Fibroblast of the conjunctiva (primary cell): ENCODE results near the gene RSPH6A.
A peak's percentile ranks its signal among the peaks of the same experiment; 100 is the strongest.
"Not testable (repeated sequence)": the region's sequence is repeated elsewhere in the genome, so short reads cannot be mapped to it uniquely, and the experiment has no call there.

Source experiments
- DNase-seq: peaks from one replicate; pipeline ENCODE4 v3.0.0-alpha.2; 2010; ENCODE audit warnings: low read depth

The RSPH6A gene

DNA sequence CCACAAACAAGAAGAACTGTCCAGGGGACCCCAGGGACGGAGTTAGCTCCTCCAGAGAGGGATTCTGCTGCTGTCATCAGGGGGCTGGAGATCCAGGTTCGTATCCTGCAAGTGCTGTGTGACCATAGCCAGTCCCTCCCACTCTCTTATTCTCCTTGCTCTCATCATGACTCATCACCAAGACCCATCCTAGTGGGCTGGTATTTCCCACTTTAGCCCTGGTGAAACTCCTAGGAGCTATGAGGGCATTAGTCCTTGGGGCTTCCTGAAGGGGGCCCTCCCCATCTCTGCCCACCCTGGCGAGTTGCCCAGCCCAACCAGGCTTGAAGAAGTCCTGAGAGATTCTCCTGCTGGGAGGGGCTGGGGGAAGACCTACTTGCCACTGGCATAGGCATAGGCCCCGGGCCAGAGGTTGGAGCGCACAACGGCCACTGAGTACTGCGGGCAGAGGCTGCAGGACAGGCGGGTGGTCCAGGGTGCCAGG, 15.0 kb downstream of the RSPH6A start:
- DNase-seq, result no peak

- DNase-seq, result not testable (repeated sequence)
Observed at GRCh38 chr19:45799541-45799940, 15.6 kb downstream of the RSPH6A start.

GRCh38 chr19:45798995-45799517, 16.1 kb downstream of the RSPH6A start:
- DNase-seq, result peak; percentile 39

DNA sequence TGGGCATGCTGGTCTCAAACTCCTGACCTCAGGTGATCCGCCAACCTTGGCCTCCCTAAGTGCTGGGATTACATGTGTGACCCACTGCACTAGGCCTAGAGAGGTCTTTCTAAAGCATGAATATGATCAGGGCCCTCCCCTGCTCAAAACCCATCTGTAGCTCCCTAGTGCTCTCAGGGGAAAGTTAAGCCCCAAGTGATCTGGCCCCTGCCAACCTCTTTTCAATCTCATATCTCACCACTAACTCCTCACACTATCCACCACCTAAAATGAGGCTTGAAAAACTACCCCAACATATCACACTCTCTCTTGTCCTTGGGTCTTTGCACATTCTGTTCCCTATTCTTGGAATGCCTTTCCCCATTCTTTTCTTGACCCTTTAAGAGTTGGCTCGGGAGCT, 20.5 kb downstream of the RSPH6A start:
- DNase-seq, result no peak

DNA sequence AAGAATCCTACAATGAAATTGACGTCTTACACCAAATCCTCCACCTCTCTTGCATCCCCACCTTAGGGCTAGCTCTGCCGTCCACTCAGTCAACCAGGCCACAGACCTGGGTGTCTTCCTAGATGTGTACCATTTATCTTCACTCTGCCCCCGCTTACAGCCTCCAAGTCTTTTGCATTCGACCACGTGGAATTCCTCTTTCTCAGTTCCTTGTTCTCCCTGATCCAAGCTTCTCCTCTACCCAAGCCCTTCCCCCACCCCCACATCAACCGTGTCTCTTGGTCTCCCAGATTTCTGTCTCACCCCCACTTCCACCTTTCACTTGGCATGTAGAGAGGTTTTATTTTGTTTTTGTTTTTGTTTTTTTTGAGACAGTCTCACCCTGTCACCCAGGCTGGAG, 21.2 kb downstream of the RSPH6A start:
- no peak for DNase-seq

GRCh38 chr19:45793178-45793564, 21.9 kb downstream of the RSPH6A start:
- no peak for DNase-seq

- DNase-seq, result peak; percentile 99
Observed at GRCh38 chr19:45792470-45793177, 22.5 kb downstream of the RSPH6A start, which contains the start of gene DMWD. DMWD (minus strand) TSS chr19:45792845; CDS start chr19:45792756, 89 bp downstream.

GRCh38 chr19:45791744-45792469, 23.2 kb downstream of the RSPH6A start:
- no peak for DNase-seq

DNA sequence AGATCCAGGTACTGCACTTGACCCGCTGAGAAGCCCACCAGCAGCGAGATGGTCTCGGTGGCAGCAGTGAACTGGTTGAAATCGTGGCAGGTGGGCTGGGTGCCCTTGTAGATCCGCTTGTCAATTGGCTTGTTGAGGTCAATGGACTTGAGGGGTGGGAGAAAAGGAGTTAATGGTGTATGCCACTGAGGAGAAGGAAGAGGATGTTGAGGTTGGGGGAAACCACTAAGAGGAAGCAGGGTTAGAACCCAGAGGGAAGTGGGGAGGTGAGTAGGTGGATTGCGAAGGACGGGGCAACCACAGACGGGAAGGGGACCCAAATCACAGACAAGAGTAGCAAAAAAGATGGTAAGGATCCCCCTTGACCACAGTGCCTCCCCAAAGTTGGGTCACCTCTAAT, 24.2 kb downstream of the RSPH6A start:
- no peak for DNase-seq

- DNase-seq, result no peak
Observed at GRCh38 chr19:45789035-45789786, 25.9 kb downstream of the RSPH6A start.

- no peak for DNase-seq
Observed at GRCh38 chr19:45786533-45786894, 28.6 kb downstream of the RSPH6A start.

DNA sequence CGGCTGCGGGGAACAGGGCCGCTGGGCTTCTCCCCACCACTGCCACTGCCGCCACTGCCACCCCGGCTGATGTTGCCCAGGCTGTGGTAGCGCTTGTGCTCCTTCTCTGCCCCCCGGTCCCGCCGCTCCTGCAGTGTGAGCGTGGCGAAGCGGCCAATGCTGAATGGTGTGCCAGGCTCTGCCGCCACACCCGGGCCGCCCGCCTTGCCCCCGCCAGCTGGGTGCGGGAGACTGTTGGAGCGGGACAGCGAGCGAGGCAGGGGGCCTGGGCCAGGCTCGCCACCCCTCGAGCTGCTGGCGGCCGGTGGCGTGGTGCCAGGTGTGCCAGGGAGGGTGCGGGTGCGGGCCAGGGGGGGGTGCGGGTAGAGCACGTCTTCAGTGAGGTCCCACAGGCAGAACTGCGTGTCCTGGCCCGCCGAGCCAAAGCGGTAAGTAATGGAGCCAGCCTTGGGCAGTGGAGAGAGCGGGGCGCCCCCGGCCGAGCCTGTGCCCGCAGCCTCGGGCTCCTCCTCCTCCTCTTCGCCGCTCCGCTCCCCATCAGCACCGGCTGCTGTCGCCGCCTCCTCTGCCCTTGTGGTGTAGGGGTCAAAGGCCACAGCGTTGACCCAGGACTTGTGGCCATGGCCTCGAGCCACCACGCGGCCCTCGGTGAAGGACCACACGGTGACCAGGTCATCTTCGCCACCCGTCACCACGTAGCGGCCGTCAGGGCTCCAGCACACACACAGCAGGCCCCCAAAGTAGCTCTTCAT, 29.2 kb downstream of the RSPH6A start:
- no peak for DNase-seq

GRCh38 chr19:45785097-45785496, 30.0 kb downstream of the RSPH6A start:
- no peak for DNase-seq

GRCh38 chr19:45784096-45784495, 31.0 kb downstream of the RSPH6A start:
- DNase-seq, result no peak

GRCh38 chr19:45782820-45783785, 32.0 kb downstream of the RSPH6A start:
- DNase-seq, result peak; percentile 60

DNA sequence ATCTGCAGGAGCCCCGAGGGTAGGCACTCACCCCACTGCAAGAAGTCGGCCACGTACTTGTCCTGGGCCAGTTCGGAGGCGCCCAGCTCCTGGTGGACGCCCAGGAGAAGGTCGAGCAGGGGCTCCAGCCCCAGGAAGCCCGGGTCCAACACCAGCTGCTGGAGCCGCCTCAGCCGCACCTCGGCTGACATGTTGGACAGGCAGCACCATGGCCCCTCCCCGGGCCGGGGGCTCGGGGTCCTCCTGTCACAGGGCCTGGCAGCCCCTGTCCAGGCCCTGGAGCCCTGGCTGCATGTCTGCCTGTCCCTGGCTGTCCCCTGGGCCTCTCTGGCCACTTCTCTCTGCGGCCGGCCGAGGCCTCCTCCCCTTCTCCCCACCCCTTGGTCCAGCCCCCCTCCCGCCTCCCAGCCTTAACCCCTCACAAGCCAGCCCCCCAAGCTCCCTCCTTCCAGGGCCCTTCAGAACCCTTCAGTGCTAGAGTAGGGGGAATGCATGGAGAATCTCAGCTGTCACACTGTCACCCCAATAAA, 32.9 kb downstream of the RSPH6A start, which contains the start of gene DMPK:
Gene DMPK, minus strand, starts transcription at position 329 of the 530 bp plus-strand sequence. Its CDS starts 138 bp downstream, at position 191.
- no peak for DNase-seq

- no peak for DNase-seq
Observed at GRCh38 chr19:45781214-45782161, 33.6 kb downstream of the RSPH6A start.

DNA sequence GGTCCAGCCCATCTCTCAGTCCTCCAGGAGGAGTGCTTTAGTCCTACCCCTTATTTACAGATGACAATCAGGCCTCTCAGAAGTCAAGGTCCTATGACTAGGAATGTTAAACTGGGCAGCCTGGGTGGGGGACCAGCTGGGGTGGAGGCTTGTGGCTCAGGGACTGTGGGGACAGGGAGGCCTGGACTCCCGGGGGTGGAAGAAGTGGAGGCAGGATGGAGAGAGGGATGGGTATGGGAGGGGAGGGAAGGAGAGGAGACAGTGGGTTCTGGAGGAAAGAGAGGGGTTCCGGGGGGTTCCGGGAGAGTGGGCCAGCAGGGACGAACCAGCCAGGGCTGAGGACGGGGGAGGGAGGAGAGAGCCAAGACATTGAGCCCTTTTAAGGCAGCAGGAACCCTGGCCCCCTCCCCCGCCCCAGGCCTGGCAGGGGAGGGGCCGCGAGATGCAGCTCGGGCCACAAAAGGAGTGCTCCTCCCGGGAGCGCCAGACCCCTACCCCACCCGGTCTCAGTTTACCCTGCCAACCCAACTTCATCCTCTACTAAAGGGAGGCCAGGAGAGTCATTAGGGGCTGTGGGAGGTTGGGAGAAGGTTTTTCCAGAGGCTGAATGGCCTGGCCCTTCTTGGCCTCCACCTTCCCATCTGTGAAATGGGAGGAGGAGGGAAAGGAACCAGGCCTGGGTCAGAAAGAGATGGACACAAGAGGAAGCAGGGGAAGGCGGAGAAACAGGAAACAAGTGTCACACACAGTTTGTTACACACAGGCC, 34.5 kb downstream of the RSPH6A start:
- DNase-seq, result no peak
